Measurements from ENCODE around the gene ARHGEF18.
"Not testable (repeated sequence)": the region's sequence is repeated elsewhere in the genome, so short reads cannot be mapped to it uniquely, and the experiment has no call there.

ARHGEF18 gene

GRCh38 chr19:7348587-7349230, at the start of gene ARHGEF18:
Gene ARHGEF18 (plus strand): TSS chr19:7348937. CDS start chr19:7362891, 13,954 bp downstream.
- DNase-seq = peak; percentile 75

GRCh38 chr19:7301525-7301924, 47.2 kb upstream of the ARHGEF18 start:
- DNase-seq = no peak

- no peak for DNase-seq
Measured at GRCh38 chr19:7303470-7303869, 45.3 kb upstream of the ARHGEF18 start.

GRCh38 chr19:7304200-7304599, 44.5 kb upstream of the ARHGEF18 start:
- no peak for DNase-seq

- no peak for DNase-seq
Measured at GRCh38 chr19:7307590-7308218, 41.0 kb upstream of the ARHGEF18 start.

- DNase-seq = not testable (repeated sequence)
Measured at GRCh38 chr19:7308327-7308726, 40.4 kb upstream of the ARHGEF18 start.

- no peak for DNase-seq
Measured at GRCh38 chr19:7311911-7312310, 36.8 kb upstream of the ARHGEF18 start.

- DNase-seq = no peak
Measured at GRCh38 chr19:7312816-7313215, 35.9 kb upstream of the ARHGEF18 start.

- DNase-seq = no peak
Measured at GRCh38 chr19:7318176-7318575, 30.6 kb upstream of the ARHGEF18 start.

GRCh38 chr19:7326105-7326877, 22.4 kb upstream of the ARHGEF18 start:
- DNase-seq = no peak

GRCh38 chr19:7327802-7328201, 20.9 kb upstream of the ARHGEF18 start:
- DNase-seq = no peak

- no peak for DNase-seq
Measured at GRCh38 chr19:7328647-7329046, 20.1 kb upstream of the ARHGEF18 start.

GRCh38 chr19:7331446-7331845, 17.3 kb upstream of the ARHGEF18 start:
- no peak for DNase-seq

GRCh38 chr19:7333198-7334118, 15.3 kb upstream of the ARHGEF18 start:
- no peak for DNase-seq

GRCh38 chr19:7336321-7336973, 12.3 kb upstream of the ARHGEF18 start:
- DNase-seq = no peak

- DNase-seq = peak; percentile 78
Measured at GRCh38 chr19:7337380-7338194, 11.2 kb upstream of the ARHGEF18 start.

- DNase-seq = peak; percentile 78
Measured at GRCh38 chr19:7340959-7341837, 7.5 kb upstream of the ARHGEF18 start.

- no peak for DNase-seq
Measured at GRCh38 chr19:7342143-7342542, 6.6 kb upstream of the ARHGEF18 start.

- DNase-seq = no peak
Measured at GRCh38 chr19:7346488-7346971, 2.2 kb upstream of the ARHGEF18 start.

- not testable (repeated sequence) for DNase-seq
Measured at GRCh38 chr19:7346997-7347396, 1.7 kb upstream of the ARHGEF18 start.
